HT1080 (cell line): ENCODE data around the gene DLGAP1. TPM values are rescaled to one million over a fixed set of nuclear protein-coding genes. Genes with fewer than 3 reads are reported as not detected.
A peak's percentile ranks its signal among the peaks of the same experiment; 100 is the strongest.

Experiments
- DNase-seq: peaks from one replicate; pipeline ENCODE4 v3.0.0-alpha.2; 2015; ENCODE audit warnings: low read depth
- total RNA-seq: library from RNA; depleted of rRNA; stranded (reverse); fragments of >200 nt; shearing (Covaris generic); gene quantifications from 2 replicates; pipeline ENCODE4 v1.2.3, GENCODE V29; 2014

Gene DLGAP1
- total RNA-seq, 1 experiment from 2014 or later, result not detected

- no peak for DNase-seq
Observed at GRCh38 chr18:3726238-3726951, 728.7 kb downstream of the DLGAP1 start.

- no peak for DNase-seq
Observed at GRCh38 chr18:3725115-3725514, 730.0 kb downstream of the DLGAP1 start.

- DNase-seq, result no peak
Observed at GRCh38 chr18:3723554-3723953, 731.6 kb downstream of the DLGAP1 start.

- DNase-seq, result no peak
Observed at GRCh38 chr18:3722649-3723433, 732.3 kb downstream of the DLGAP1 start.

- no peak for DNase-seq
Observed at GRCh38 chr18:3721771-3722648, 733.1 kb downstream of the DLGAP1 start.

- no peak for DNase-seq
Observed at GRCh38 chr18:3720818-3721545, 734.1 kb downstream of the DLGAP1 start.

- DNase-seq, result no peak
Observed at GRCh38 chr18:3720159-3720558, 734.9 kb downstream of the DLGAP1 start.

- no peak for DNase-seq
Observed at GRCh38 chr18:3717376-3718025, 737.6 kb downstream of the DLGAP1 start.

- DNase-seq, result no peak
Observed at GRCh38 chr18:3716116-3716660, 738.9 kb downstream of the DLGAP1 start.

- DNase-seq, result no peak
Observed at GRCh38 chr18:3715231-3716080, 739.7 kb downstream of the DLGAP1 start.

GRCh38 chr18:3713708-3714107 lies 741.4 kb downstream of the DLGAP1 start:
- no peak for DNase-seq

GRCh38 chr18:3713166-3713565 lies 741.9 kb downstream of the DLGAP1 start:
- DNase-seq, result no peak

GRCh38 chr18:3712491-3712890 lies 742.6 kb downstream of the DLGAP1 start:
- no peak for DNase-seq

GRCh38 chr18:3710712-3711301 lies 744.3 kb downstream of the DLGAP1 start:
- peak; percentile 17 for DNase-seq

- DNase-seq, result no peak
Observed at GRCh38 chr18:3709205-3709604, 745.9 kb downstream of the DLGAP1 start.

GRCh38 chr18:3706279-3707097 lies 748.6 kb downstream of the DLGAP1 start:
- DNase-seq, result no peak

GRCh38 chr18:3704556-3705344 lies 750.4 kb downstream of the DLGAP1 start:
- DNase-seq, result no peak
